ENCODE measurements around the gene CGA.

CGA gene

GRCh38 chr6:87082160-87082721, 12.7 kb downstream of the CGA start:
- no peak for DNase-seq

GRCh38 chr6:87078983-87079616, 15.8 kb downstream of the CGA start:
- peak; percentile 48 to 50 for DNase-seq

- DNase-seq = no peak
These were observed 19.7 kb downstream of the CGA start for GRCh38 chr6:87075168-87075567.

GRCh38 chr6:87074101-87074621, 20.7 kb downstream of the CGA start:
- DNase-seq = no peak

GRCh38 chr6:87071683-87072082, 23.2 kb downstream of the CGA start:
- DNase-seq = no peak

GRCh38 chr6:87070741-87071140, 24.2 kb downstream of the CGA start:
- DNase-seq = no peak

GRCh38 chr6:87068795-87069194, 26.1 kb downstream of the CGA start:
- no peak for DNase-seq

GRCh38 chr6:87066449-87067333, 28.2 kb downstream of the CGA start:
- DNase-seq = peak; percentile 19 to 38

- no peak for DNase-seq
These were observed 29.8 kb downstream of the CGA start for GRCh38 chr6:87065117-87065516.

GRCh38 chr6:87059943-87060342, 35.0 kb downstream of the CGA start:
- no peak for DNase-seq

- no peak for DNase-seq
These were observed 40.6 kb downstream of the CGA start for GRCh38 chr6:87054143-87054833.

- no peak for DNase-seq
These were observed 41.6 kb downstream of the CGA start for GRCh38 chr6:87053312-87053711.

GRCh38 chr6:87049779-87050178, 45.1 kb downstream of the CGA start:
- DNase-seq = no peak

- no peak for DNase-seq
These were observed 49.3 kb downstream of the CGA start for GRCh38 chr6:87045521-87046075.

- no peak for DNase-seq
These were observed 54.2 kb downstream of the CGA start for GRCh38 chr6:87040729-87041128.
